Gastrocnemius medialis (tissue), 4 donors: Measurements from ENCODE around the gene PXDN.

Source experiments
- CTCF ChIP-seq, 5 experiments: fragments of 450-650 bp in 3 of 5; fragments of 200-600 bp in 2 of 5; sonication (generic) in 2 of 5; IDR thresholded peaks in 4 of 5; conservative IDR thresholded peaks in 1 of 5; 1 replicate in 4 of 5; 2 replicates in 1 of 5; pipeline ENCODE4 v1.5.1; 2016 to 2019; ENCODE audit warnings: antibody characterized with exemption in 5 of 5, mild to moderate bottlenecking in 3 of 5, moderate library complexity in 3 of 5
- POLR2A ChIP-seq, 2 donors: fragments of 450-650 bp; IDR thresholded peaks; one replicate each; pipeline ENCODE4 v1.6.1; 2017; ENCODE audit warnings: antibody characterized with exemption in 2 of 2, mild to moderate bottlenecking in 2 of 2, moderate library complexity in 2 of 2

GRCh38 chr2:1758774-1759610 lies 14.7 kb upstream of the PXDN start:
- no peak for TF ChIP-seq POLR2A (IDR thresholded peaks at IDR 0.05)
- no peak for TF ChIP-seq CTCF (IDR thresholded peaks at IDR 0.05 in 4 of 5, conservative IDR thresholded peaks at IDR 0.05 in 1 of 5)
